Embryonic facial prominence (tissue), 1 donor: Measurements from ENCODE around the gene WDR18.
"Not testable (repeated sequence)": the region's sequence is repeated elsewhere in the genome, so short reads cannot be mapped to it uniquely, and the experiment has no call there.

Source experiments
- DNase-seq: peaks from one replicate; pipeline ENCODE4 v3.0.0-alpha.2; 2016; ENCODE audit errors: extremely low spot score

The WDR18 gene

DNA sequence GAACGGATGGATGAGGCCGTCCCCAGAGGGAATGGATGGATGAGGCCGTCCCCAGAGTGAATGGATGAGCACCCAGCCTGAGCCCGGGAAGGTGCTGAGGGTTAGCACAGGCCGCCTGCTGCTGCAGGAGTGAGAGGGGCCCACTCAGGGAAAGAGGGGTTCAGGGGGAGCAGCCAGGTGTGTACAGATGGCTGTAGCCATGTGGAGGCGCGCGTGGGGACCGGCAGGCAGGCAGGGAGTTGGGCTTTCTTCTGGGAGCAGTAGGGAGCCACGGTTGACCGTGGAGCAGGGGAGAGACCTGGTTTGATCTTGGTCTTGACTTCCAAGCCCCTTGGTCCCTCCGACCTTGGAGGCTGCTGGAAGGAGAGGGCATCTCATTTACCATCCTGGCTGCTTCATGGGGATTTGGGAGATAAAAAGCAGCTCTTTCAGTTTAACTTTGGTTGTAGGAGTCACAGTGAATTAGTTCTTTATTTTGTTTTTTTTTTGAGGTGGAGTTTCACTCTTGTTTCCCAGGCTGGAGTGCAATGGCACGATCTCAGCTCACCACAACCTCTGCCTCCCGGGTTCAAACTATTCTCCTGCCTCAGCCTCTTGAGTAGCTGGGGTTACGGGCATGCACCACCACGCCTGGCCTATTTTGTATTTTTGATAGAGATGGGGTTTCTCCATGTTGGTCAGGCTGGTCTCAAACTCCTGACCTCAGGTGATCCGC, 33.6 kb upstream of the WDR18 start:
- no peak for DNase-seq

DNA sequence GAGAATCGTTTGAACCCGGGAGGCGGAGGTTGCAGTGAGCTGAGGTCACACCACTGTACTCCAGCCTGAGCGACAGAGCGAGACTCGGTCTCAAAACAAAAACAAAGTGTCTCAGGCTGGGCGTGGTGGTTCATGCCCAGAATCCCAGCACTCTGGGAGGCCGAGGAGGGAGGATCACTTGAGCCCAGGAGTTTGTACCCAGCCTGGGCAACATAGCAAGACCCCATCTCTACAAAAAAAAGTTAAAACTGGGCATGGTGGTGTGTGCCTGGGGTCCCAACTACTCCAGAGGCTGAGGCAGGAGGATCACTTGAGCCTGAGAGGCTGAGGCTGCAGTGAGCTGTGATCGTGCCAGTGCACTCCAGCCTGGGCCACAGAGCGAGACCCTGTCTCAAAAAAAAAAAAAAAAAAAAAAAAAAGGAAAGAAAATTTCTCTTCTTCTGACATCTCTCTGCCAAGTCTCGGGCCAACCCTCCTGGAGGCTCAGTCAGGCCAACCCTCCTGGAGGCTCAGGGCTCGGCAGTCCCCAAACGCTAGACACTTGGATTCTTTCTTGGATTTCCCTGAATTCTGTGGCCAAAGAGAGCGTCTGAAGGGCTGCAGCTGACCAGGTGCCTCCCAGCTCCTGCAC, 32.0 kb upstream of the WDR18 start:
- no peak for DNase-seq

GRCh38 chr19:952680-953444, 31.3 kb upstream of the WDR18 start:
- DNase-seq: no peak

- no peak for DNase-seq
Measured at GRCh38 chr19:953445-954271, 30.5 kb upstream of the WDR18 start.

DNA sequence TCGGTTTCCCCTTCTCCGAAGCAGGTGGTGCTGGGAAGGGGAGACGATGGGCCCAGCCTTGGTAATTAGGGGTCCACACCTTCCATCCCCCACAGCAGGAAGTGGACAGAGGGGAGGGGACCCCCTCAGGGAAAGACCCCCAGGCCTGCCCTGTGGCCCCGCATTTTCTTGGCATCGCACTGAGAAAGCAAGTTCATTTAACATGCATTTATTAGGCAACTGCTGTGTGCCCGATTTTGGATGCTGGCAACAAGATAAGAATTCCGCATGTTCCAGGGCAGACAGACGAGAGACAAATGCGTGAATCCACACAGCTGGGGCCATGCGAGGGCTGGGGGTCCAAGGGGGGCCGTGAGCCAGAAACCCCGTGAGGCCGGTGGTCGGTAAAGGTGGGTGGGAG, 29.9 kb upstream of the WDR18 start:
- DNase-seq: no peak

DNA sequence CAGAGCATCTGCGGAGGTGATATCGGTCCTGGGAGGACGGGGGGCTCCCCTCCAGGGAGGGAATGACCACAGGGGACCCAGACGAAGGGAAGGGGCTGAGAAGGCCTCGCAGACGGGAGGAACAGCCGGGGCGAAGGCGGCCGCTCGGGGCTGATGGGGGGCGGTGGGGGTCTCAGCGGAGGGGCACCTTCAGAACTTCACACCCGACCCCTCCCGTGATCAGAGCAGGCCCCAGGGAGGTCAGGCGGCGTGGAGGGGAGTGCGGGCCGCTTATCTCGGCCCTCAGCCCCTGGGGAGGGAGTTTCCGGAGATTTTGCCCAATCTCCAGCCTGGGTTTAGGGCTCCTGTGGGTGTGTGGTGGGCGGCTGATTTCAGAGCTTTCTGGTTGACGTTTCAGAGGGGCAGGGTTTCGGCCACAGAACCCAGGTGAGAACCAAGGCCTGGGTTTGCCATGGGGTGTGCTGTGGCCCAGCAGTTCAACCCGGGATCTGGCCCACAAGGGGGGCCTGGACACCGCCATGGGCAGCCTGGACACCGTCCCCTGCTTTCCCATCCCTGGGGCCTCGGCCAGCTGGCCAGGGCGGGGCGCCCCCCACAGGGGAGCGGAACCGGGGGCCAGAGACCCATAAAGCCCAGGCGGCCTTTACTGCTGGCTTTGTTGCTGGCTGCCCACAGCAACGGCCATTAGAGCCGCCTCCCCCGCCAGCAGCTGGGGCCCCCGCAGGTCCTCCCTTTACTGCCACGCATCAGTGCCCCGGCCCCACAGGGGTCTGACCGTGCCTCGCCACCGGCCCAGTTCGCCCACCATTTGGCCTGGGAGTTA, 29.3 kb upstream of the WDR18 start:
- DNase-seq: no peak

DNA sequence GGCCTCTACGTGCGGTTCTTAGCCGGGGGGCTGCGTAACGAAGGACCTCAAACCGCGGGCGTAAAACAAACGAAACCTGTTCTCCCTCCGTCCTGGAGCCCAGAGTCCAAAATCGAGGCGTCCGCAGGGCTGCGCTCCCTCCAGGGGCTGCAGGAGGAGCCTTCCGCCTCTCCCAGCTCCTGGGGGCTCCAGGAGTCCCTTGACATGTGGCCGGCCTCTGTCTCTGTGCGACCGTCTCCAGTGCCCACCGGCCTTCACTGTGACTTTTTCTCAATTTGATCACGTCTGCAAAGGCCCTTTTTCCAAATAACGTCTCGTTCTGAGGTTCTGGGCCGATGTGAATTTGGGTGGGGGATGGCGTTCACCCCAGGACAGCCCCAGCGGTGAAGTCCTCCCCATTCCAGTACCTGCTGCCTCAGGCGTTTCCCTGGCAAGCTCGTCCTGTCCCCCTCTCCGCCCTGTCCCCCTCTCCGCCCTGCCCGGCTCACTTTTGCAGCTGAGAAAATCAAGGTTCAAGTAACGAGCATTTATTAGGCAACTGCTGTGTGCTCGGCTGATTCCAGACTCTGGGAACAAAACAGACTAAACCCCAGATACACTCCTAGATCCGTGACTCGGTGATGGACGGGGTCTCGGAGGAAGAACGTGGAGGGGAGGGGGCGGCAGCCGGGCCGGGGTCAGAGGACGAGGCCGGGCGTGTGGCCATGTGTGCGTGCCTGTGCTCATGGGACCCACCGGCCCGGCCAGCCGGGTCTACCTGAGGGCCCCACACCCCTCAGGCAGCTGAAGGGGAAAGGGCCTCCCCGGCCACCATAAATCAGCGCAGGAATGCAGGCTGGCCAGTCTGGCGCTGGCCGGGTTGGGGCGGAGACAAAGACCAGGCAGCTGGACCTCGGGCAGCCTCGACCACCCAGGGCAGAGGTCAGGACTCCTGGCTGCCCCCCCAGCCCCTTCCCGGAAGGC, 28.1 kb upstream of the WDR18 start:
- no peak for DNase-seq

- DNase-seq: no peak
Measured at GRCh38 chr19:956766-957440, 27.2 kb upstream of the WDR18 start.

DNA sequence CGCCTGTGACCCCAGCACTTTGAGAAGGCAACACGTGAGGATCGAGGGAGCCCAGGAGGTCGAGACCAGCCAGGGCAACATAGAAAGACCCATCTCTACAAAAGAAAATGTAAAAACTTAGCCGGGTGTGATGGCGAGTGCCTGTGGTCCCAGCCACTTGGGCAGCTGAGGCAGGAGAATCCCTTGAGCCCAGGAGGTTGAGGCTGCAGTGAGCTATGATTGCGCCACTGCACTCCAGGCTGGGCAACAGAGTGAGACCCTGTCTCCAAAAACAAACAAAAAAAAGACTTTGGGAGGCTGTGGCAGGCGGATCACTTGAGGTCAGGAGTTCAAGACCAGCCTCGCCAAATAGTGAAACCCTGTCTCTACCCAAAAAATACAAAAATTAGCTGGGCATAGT, 26.6 kb upstream of the WDR18 start:
- not testable (repeated sequence) for DNase-seq

GRCh38 chr19:958967-959855, 24.9 kb upstream of the WDR18 start:
- no peak for DNase-seq

- DNase-seq: no peak
Measured at GRCh38 chr19:960020-960419, 24.1 kb upstream of the WDR18 start.

- no peak for DNase-seq
Measured at GRCh38 chr19:960601-960938, 23.6 kb upstream of the WDR18 start.

- no peak for DNase-seq
Measured at GRCh38 chr19:961866-962620, 22.1 kb upstream of the WDR18 start.

DNA sequence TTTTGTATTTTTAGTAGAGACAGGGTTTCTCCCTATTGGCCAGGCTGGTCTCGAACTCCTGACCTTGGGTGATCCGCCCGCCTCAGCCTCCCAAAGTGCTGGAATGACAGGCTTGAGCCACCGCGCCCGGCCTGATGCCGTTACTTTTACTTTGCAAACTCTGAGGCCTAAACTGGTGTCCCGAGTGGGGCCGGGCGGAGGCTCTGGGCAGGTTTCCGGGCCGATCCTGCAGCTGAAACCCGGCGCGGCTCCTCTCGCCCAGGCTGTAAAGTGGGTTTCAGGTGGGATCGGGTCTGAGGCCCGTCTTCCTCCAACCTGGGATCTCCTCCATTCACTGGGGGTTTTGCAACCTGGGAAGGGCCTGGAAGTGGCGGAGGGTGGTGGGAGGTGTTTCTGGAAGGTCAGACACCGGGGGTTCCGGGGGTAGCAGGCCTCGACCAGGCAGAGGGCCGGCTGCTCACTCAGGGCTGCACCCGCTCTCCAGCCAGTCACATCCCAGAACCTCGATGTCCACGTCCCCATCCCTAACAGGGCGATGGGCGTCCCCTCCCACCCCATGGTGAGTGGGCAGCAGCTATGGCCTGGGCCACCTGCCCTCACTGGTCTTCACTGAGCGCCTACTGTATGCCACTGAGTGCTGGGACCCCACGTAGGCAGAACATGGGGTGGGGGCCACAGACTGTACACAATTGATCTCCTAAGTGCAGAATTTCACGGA, 21.3 kb upstream of the WDR18 start:
- no peak for DNase-seq

- DNase-seq: no peak
Measured at GRCh38 chr19:963486-963951, 20.6 kb upstream of the WDR18 start.

DNA sequence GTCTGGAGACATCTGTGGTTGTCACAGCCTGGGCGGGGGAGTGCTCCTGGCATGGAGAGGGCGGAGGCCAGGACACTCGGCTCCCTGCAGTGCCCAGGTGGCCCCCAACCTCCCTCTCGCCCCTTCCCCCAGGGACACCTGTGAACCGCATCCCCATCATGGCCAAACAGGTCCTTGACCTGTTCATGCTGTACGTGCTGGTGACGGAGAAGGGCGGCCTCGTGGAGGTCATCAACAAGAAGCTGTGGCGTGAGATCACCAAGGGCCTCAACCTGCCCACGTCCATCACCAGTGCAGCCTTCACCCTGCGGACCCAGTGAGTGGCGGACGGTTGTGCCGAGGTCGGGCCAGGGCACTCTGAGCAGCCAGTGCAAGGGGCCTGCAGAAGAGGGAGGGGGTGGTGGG, 20.0 kb upstream of the WDR18 start:
- DNase-seq: no peak
